HEK293 (cell line): ENCODE measurements around the gene ADAM33.

Experiments used
- CTCF ChIA-PET: fragments of 350-600 bp; formaldehyde crosslinking; extraction: SDS; loops from one replicate; lab custom pipeline; 2021; ENCODE audit warnings: antibody characterized with exemption; lab: Yijun Ruan, JAX
- POLR2A ChIA-PET: fragments of 300-600 bp; formaldehyde crosslinking; extraction: SDS; loops from one replicate; lab custom pipeline; 2020; ENCODE audit warnings: antibody characterized with exemption, inconsistent platforms; lab: Yijun Ruan, JAX
- H3K27ac ChIP-seq: fragments of 200-500 bp; sonication (Bioruptor generic); 2 replicates; pipeline ENCODE4 v1.5.1; 2014; ENCODE audit warnings: low read depth, low read length, control low read depth, inconsistent platforms; ENCODE audit errors: extremely low read depth
- H3K36me3 ChIP-seq, 2 experiments: fragments of 200-500 bp in 1 of 2; sonication (Bioruptor generic) in 1 of 2; 1 replicate in 1 of 2; 2 replicates in 1 of 2; pipeline ENCODE4 v1.5.1; 2014 to 2017; ENCODE audit warnings: inconsistent platforms in 2 of 2, low read length in 2 of 2; ENCODE audit not compliant: control insufficient read depth in 2 of 2, insufficient read depth in 1 of 2
- H3K4me1 ChIP-seq: fragments of 200-500 bp; sonication (Bioruptor generic); 2 replicates; pipeline ENCODE4 v1.5.1; 2014; ENCODE audit warnings: mild to moderate bottlenecking, low read length, inconsistent platforms; ENCODE audit not compliant: control insufficient read depth, insufficient read depth
- H3K4me3 ChIP-seq: 2 replicates; pipeline ENCODE4 v1.5.1; 2011; ENCODE audit warnings: low read depth, mild to moderate bottlenecking, control low read depth, low read length, moderate library complexity
- H3K9me3 ChIP-seq: fragments of 200-500 bp; sonication (Bioruptor generic); 2 replicates; pipeline ENCODE4 v1.5.1; 2014; ENCODE audit warnings: low read depth, low read length, inconsistent platforms; ENCODE audit not compliant: control insufficient read depth, insufficient read depth
- GLI4 ChIP-seq: fragments of 450-650 bp; formaldehyde crosslinking; IDR thresholded peaks from 2 replicates; pipeline ENCODE4 v1.5.1; 2016; ENCODE audit warnings: missing biosample characterization, missing genetic modification characterization
- KLF9 ChIP-seq: fragments of 450-650 bp; formaldehyde crosslinking; IDR thresholded peaks from 2 replicates; pipeline ENCODE4 v1.5.1; 2016; ENCODE audit warnings: missing biosample characterization, missing genetic modification characterization, low read depth
- RBAK ChIP-seq: fragments of 450-650 bp; formaldehyde crosslinking; IDR thresholded peaks from 2 replicates; pipeline ENCODE4 v1.5.1; 2016; ENCODE audit warnings: missing biosample characterization, missing genetic modification characterization
- SALL2 ChIP-seq: fragments of 450-650 bp; formaldehyde crosslinking; IDR thresholded peaks from 2 replicates; pipeline ENCODE4 v1.5.0; 2017; ENCODE audit warnings: missing biosample characterization, mild to moderate bottlenecking, missing genetic modification characterization, borderline replicate concordance
- ZBTB1 ChIP-seq: fragments of 450-650 bp; formaldehyde crosslinking; IDR thresholded peaks from 2 replicates; pipeline ENCODE4 v1.5.1; 2016; ENCODE audit warnings: missing biosample characterization, missing genetic modification characterization
- ZBTB8A ChIP-seq: fragments of 450-650 bp; formaldehyde crosslinking; IDR thresholded peaks from 2 replicates; pipeline ENCODE4 v1.5.1; 2016; ENCODE audit warnings: missing biosample characterization, missing genetic modification characterization
- ZIC2 ChIP-seq: fragments of 450-650 bp; formaldehyde crosslinking; IDR thresholded peaks from 2 replicates; pipeline ENCODE4 v1.5.1; 2016; ENCODE audit warnings: missing biosample characterization, missing genetic modification characterization
- ZNF184 ChIP-seq: fragments of 450-650 bp; IDR thresholded peaks from 2 replicates; pipeline ENCODE4 v1.5.1; 2018; ENCODE audit warnings: missing biosample characterization, mild to moderate bottlenecking, missing genetic modification characterization
- ZNF214 ChIP-seq: fragments of 450-650 bp; formaldehyde crosslinking; IDR thresholded peaks from 2 replicates; pipeline ENCODE4 v1.5.1; 2017; ENCODE audit warnings: missing biosample characterization, mild to moderate bottlenecking, missing genetic modification characterization, borderline replicate concordance
- ZNF37A ChIP-seq: fragments of 450-650 bp; IDR thresholded peaks from 2 replicates; pipeline ENCODE4 v1.5.1; 2018; ENCODE audit warnings: missing biosample characterization, missing genetic modification characterization
- ZNF548 ChIP-seq: fragments of 450-650 bp; formaldehyde crosslinking; IDR thresholded peaks from 2 replicates; pipeline ENCODE4 v1.5.1; 2016; ENCODE audit warnings: missing biosample characterization, missing genetic modification characterization
- ZNF596 ChIP-seq: fragments of 450-650 bp; IDR thresholded peaks from 2 replicates; pipeline ENCODE4 v1.5.0; 2018; ENCODE audit warnings: missing biosample characterization, mild to moderate bottlenecking, missing genetic modification characterization, moderate library complexity
- ZNF610 ChIP-seq: fragments of 450-650 bp; formaldehyde crosslinking; IDR thresholded peaks from 2 replicates; pipeline ENCODE4 v1.5.1; 2016; ENCODE audit warnings: missing biosample characterization, missing genetic modification characterization, borderline replicate concordance
- ZNF843 ChIP-seq: fragments of 450-650 bp; formaldehyde crosslinking; IDR thresholded peaks from 2 replicates; pipeline ENCODE4 v1.5.1; 2016; ENCODE audit warnings: missing biosample characterization, missing genetic modification characterization
- TF ChIP-seq, protein P1 (sequence below): fragments of 450-650 bp; formaldehyde crosslinking; IDR thresholded peaks from 2 replicates; pipeline ENCODE4 v1.5.1; 2016; ENCODE audit warnings: missing biosample characterization, missing genetic modification characterization
- TF ChIP-seq, protein P2 (sequence below): fragments of 450-650 bp; formaldehyde crosslinking; IDR thresholded peaks from 2 replicates; pipeline ENCODE4 v1.5.1; 2016; ENCODE audit warnings: missing biosample characterization, missing genetic modification characterization
- TF ChIP-seq, protein P3 (sequence below): fragments of 450-650 bp; formaldehyde crosslinking; IDR thresholded peaks from 2 replicates; pipeline ENCODE4 v1.5.0; 2017; ENCODE audit warnings: missing biosample characterization, missing genetic modification characterization, borderline replicate concordance

Gene ADAM33

DNA sequence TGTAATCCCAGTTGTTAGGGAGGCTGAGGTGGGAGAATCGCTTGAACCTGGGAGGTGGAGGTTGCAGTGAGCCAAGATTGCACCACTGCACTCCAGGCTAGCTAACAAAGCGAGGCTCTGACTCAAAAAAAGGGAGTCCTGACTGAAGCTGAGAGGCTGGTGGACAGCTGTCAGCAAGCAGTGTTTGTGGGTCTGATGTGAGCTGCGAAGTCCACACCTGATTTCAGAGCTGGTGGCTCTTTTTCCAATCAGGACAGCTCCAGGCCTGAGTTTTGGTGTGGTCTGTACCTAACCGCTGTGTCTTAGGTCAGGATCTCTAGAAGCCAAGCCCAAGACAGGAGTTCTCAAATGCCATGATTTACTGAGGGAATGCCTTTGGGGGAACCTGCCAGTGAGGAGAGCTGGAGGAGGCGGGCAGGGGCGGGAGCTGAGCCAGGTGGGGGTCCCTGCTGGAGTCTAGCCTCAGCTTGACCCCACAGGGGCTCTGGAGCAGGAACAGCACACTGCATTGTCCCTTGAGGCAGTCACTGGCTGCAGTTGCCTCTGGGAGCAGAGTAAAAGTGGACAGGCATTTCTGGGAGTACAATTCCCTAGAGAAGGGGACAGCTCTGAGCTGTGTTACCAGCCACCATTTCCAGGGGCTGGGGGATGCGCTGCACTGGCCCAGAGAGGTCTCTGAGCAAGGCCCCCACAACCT is 23.6 kb downstream of the ADAM33 start:
- Histone ChIP-seq H3K4me1 (no peaks in the 10 kb centered on the region), H3K4me3 (no peak overlapping the region), H3K36me3 (no peaks in the 10 kb centered on the region), H3K9me3 (no peaks in the 10 kb centered on the region), H3K27ac (no peak overlapping the region)
- POLR2A ChIA-PET = no interaction called here
- TF ChIP-seq RBAK (tag by site-specific recombination) (no peak), ZNF214 (tag by site-specific recombination) (no peak), ZNF37A (no peak), ZIC2 (tag by site-specific recombination) (peak; percentile 22; the same call in 1 of the 2 replicates), ZNF184 (tag by site-specific recombination) (no peak)
- TF ChIP-seq, protein P1, sequence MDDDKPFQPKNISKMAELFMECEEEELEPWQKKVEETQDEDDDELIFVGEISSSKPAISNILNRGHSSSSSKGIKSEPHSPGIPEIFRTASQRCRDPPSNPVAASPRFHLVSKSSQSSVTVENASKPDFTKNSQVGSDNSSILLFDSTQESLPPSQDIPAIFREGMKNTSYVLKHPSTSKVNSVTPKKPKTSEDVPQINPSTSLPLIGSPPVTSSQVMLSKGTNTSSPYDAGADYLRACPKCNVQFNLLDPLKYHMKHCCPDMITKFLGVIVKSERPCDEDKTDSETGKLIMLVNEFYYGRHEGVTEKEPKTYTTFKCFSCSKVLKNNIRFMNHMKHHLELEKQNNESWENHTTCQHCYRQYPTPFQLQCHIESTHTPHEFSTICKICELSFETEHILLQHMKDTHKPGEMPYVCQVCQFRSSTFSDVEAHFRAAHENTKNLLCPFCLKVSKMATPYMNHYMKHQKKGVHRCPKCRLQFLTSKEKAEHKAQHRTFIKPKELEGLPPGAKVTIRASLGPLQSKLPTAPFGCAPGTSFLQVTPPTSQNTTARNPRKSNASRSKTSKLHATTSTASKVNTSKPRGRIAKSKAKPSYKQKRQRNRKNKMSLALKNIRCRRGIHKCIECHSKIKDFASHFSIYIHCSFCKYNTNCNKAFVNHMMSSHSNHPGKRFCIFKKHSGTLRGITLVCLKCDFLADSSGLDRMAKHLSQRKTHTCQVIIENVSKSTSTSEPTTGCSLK (tag by site-specific recombination) = no peak
- CTCF ChIA-PET = interaction anchor here (0.6 to 1.0 kb wide), 4 partner anchors 14 to 544 kb away, joined by 3 read pairs; no protein-coding TSS in a partner anchor

DNA sequence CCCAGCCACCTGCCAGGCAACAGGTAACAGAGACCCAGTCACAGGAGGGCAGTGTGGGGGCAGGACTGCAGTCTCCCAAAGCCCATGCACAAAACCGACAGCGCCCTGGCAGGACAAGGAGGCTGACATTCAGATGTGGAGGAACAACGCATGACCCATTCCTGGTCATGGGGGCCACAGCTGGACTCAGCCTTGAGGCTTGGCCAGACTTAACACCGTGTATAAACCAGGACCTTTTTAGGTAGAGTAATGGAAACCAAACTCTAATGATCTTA is 26.7 kb downstream of the ADAM33 start:
- H3K4me1 ChIP-seq = no peaks in the 10 kb centered on the region
- TF ChIP-seq KLF9 (tag by site-specific recombination) (no peak), ZNF843 (tag by site-specific recombination) (no peak), ZBTB8A (tag by site-specific recombination) (no peak), SALL2 (tag by site-specific recombination) (no peak), ZNF596 (no peak), GLI4 (tag by site-specific recombination) (no peak), ZNF610 (tag by site-specific recombination) (no peak), ZBTB1 (tag by site-specific recombination) (no peak), ZNF548 (no peak)
- TF ChIP-seq, protein P2, sequence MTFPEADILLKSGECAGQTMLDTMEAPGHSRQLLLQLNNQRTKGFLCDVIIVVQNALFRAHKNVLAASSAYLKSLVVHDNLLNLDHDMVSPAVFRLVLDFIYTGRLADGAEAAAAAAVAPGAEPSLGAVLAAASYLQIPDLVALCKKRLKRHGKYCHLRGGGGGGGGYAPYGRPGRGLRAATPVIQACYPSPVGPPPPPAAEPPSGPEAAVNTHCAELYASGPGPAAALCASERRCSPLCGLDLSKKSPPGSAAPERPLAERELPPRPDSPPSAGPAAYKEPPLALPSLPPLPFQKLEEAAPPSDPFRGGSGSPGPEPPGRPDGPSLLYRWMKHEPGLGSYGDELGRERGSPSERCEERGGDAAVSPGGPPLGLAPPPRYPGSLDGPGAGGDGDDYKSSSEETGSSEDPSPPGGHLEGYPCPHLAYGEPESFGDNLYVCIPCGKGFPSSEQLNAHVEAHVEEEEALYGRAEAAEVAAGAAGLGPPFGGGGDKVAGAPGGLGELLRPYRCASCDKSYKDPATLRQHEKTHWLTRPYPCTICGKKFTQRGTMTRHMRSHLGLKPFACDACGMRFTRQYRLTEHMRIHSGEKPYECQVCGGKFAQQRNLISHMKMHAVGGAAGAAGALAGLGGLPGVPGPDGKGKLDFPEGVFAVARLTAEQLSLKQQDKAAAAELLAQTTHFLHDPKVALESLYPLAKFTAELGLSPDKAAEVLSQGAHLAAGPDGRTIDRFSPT (tag by site-specific recombination) = no peak
- TF ChIP-seq, protein P3, sequence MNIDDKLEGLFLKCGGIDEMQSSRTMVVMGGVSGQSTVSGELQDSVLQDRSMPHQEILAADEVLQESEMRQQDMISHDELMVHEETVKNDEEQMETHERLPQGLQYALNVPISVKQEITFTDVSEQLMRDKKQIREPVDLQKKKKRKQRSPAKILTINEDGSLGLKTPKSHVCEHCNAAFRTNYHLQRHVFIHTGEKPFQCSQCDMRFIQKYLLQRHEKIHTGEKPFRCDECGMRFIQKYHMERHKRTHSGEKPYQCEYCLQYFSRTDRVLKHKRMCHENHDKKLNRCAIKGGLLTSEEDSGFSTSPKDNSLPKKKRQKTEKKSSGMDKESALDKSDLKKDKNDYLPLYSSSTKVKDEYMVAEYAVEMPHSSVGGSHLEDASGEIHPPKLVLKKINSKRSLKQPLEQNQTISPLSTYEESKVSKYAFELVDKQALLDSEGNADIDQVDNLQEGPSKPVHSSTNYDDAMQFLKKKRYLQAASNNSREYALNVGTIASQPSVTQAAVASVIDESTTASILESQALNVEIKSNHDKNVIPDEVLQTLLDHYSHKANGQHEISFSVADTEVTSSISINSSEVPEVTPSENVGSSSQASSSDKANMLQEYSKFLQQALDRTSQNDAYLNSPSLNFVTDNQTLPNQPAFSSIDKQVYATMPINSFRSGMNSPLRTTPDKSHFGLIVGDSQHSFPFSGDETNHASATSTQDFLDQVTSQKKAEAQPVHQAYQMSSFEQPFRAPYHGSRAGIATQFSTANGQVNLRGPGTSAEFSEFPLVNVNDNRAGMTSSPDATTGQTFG (tag by site-specific recombination) = no peak
- TF ChIP-seq, all 188 proteins: peak for 0
- Histone ChIP-seq H3K27ac (no peak overlapping the region), H3K4me3 (no peak overlapping the region), H3K9me3 (no peaks in the 10 kb centered on the region), H3K36me3 (no peaks in the 10 kb centered on the region)
- POLR2A ChIA-PET = no interaction called here
- CTCF ChIA-PET = interaction anchor here (0.6 kb wide), 2 partner anchors 25 to 368 kb away, joined by 3 read pairs; no protein-coding TSS in a partner anchor
